ENCODE results near the gene HIPK4. TPM values are rescaled to one million over a fixed set of nuclear protein-coding genes. Genes with fewer than 3 reads are reported as not detected.

HIPK4 gene
- total and polyA plus RNA-seq, 2 of the 4 experiments (the other 2 are of a cell fraction) = 0.12 to 0.18 TPM

DNA sequence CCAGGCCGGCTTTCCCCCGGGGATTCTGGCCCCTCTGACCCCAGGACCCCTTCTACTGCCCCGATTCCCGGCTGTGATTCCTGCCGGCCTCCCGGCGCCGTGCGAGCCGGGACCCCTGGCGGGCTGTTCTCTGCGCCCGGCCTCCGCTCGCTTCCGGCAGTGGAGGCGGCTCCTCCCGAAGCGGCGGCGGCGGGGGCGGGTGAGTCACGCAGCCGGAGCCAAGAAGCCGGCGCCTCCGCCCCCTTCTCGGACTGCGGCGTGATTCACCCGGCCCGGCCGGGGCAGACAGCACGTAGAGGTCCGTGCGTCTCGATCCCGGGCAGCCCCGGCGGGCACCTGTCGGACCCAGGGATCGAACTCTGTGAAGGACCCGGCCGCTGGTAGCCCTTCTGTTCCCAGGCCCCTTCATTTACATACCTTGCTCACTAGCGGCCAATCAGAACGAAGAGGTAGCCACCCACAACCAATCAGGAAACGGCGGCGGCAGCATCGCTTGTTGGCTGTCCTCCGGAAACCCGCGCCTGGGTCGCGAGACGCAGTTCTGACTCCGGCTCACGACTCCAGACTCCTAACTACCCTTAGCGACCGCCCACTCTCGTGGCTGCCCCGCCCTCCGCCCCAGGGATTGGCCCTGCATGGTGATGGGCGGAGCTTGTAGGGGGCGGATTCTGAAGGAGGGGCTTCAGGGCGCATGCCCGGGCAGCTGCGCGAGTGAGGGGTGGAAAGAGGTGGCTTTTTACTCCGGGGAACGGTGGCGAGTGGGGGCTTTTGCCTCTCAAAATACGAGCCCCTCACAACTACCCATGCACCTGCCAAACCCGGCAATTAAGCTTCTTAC, 35.7 kb upstream of the HIPK4 start, which contains the start of gene SERTAD1 (continued):
- peak; percentile 74 for TF ChIP-seq RFX5 (IDR thresholded peaks at IDR 0.05; ENCODE audit: low read depth, low read length)
- TF ChIP-seq POLR2A (IDR thresholded peaks at IDR 0.05; ENCODE audit: low read depth, low read length) = peak; percentile 99
- TF ChIP-seq MXI1 (IDR thresholded peaks at IDR 0.05; ENCODE audit: borderline replicate concordance, low read depth, low read length) = peak; percentile 74; the same call in 1 of the 2 replicates

All from IMR-90 (cell line).